Activated CD8-positive, alpha-beta memory T cell treated with anti-CD3 and anti-CD28 coated beads, Interleukin-2, amount 50 U/mL, for 4 hours (primary cell): ENCODE data around the gene SLC2A13.
"Not testable (repeated sequence)": the region's sequence is repeated elsewhere in the genome, so short reads cannot be mapped to it uniquely, and the experiment has no call there.

Source experiments
- DNase-seq: peaks from one replicate; pipeline ENCODE4 v3.0.0-alpha.2; 2020

The SLC2A13 gene

GRCh38 chr12:39989501-39989900, 116.4 kb downstream of the SLC2A13 start:
- DNase-seq = no peak

DNA sequence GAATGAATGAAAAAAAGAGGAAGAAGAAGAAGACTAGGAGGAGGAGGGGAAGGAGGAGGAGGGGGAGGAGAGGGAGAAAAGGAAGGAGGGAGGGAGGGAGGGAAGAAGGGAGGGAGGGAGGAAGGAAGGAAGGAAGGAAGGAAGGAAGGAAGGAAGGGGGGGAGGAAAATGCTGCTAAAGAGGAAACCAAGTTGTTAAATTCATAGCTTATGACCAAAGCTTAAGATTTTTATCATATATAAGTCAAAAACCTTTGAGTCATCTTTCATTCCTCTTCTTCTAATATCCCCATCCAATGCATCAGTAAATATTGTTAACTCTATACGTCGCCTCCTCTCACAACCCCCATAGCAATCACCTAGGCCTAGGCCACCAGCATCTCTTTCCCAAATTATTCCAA, 117.3 kb downstream of the SLC2A13 start:
- no peak for DNase-seq

GRCh38 chr12:39986674-39987073, 119.2 kb downstream of the SLC2A13 start:
- DNase-seq = no peak

GRCh38 chr12:39984670-39985069, 121.2 kb downstream of the SLC2A13 start:
- DNase-seq = no peak

DNA sequence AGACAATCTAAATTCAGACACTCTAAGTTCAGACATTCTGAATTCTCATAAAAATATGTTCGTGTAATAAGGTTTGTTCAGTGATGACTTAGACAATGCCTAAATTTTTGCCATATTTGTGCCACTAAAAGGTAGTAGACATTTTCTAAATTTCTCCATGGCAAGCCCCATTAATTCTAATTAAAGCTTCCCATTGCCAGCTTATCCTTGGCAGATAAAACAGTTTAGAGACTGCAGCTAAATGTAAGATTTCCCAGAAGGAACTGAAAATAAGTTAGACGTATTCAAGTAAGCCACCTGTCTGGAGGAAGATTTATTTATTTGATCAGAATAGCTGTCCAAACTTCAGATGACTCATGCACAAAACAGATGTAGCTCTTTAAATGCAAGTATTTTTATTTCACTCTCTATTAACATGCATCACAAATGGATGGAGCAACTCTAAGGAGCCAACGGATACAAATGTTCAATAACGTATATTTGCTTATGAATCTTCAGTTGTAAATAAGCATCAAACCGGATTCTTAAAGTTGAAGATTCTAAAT, 130.4 kb downstream of the SLC2A13 start:
- DNase-seq = no peak

DNA sequence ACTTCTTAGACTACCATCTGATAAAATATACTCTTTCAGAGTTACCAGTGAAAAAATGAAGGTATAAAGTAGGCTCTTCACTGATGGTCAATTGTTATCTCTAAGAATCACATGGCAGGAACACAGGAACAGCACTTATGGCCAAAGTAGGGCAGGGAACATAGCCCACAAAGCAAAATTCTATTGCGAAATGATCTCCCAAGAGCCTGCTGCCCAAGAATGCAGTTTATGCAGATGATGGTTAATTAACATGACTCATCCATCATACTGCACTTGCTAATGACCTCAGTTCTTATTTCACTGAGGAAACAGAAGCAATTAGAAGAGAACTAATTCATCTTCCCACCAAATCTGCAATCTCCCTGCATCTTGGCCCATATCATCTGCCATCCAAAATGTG, 133.8 kb downstream of the SLC2A13 start:
- no peak for DNase-seq

- DNase-seq = no peak
Observed at GRCh38 chr12:39971348-39971747, 134.5 kb downstream of the SLC2A13 start.

- no peak for DNase-seq
Observed at GRCh38 chr12:39966721-39967120, 139.2 kb downstream of the SLC2A13 start.

- no peak for DNase-seq
Observed at GRCh38 chr12:39966256-39966655, 139.6 kb downstream of the SLC2A13 start.

GRCh38 chr12:39959467-39959866, 146.4 kb downstream of the SLC2A13 start:
- DNase-seq = no peak

- DNase-seq = no peak
Observed at GRCh38 chr12:39959031-39959430, 146.8 kb downstream of the SLC2A13 start.

- DNase-seq = no peak
Observed at GRCh38 chr12:39958377-39958776, 147.5 kb downstream of the SLC2A13 start.

DNA sequence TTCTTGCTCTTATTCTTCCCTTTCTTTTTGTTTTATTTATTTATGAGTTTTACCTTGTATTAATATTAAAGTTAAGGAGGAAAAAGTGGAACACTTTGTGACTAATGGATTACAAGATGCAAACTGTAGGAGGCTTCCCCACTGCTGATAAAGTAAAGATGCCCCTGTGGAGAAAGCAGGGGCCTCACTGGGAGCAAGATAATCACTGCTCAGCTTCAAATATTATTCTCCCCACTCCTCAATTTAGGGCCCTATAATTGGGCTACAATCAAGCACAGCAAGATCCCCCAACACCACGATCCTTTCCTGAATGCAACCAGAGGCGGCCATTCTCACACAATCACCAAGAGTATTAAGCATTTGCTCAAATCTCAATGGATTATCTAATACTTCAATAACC, 149.2 kb downstream of the SLC2A13 start:
- DNase-seq = no peak

DNA sequence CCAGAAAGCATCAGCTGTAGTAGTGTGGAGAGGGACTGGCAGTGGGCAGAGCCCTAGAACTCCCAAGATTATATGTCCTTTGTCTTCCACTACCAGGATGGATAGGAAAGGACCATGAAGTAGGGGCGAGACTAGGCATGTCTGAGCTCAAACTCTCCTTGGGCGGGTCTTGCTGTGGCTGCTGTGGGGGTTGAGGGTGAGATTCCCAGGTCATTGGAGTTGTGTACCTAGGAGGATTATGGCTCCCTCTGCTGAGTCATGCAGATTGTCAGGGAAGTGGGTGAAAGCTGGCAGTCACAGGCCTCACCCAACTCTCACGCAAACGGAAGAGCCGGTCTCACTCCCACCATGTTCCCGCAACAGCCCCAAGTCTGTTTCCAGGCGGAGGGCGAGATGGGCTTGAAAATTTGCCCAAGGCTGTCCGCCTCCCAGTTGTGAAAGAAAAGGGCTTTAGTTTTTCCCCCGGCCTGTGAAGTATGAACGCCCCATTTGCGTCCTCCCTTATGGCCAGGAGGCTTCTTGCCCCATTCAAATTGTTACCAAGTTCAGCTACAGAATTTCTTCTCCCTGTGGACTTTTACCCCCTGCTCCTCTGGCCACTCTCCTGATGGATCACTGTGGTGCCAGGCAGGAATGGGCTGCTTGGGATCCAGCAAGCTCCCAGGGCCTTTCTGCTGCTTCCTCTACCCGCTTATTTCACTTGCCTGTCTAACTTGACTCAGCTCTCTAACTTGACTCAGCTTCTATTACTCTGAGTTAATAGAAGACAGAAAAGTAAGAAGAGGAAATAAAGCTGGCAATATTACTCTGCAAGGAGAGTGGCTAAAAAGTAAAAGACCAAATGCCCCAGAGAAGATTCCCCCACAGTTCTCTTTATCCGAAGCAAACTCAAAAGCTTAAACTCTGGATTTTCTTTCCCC, 159.3 kb downstream of the SLC2A13 start:
- DNase-seq = no peak

DNA sequence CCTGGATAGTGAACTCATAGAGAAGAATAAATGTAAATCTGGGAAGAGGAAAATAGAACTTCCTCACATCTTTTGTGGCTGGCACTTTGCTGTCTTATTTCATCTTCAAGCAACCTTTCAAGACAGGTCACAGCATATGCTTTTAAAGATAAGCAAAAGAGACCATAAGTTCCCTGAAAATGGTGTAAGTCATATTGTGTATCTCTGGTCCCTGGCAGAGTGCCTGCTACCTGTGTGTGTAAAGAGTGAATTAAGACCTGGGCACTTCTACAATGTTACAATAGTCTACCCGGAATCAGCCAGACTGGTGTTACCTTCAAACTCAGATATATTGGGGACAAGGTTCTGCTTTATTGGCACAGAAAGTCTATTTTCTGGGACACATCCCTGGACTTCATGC, 168.8 kb downstream of the SLC2A13 start:
- no peak for DNase-seq

DNA sequence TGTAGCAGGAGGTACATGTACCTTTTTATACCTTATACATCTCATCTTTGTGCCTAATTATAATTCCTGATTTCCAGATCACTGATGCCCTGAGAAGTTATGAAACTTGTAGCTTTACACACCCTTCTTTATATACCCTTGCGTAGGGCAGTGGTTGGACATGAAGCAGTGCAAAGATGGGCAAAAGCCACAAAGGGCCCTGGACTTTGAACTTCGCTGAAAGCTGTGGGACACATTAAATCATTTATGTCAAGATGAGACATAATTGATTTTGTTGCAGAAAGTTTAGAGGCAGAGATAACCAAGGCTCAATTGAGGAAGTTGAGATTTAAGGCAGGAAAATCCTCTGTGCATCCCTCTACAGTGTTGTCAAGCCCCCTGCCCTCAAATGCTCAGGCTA, 170.0 kb downstream of the SLC2A13 start:
- DNase-seq = no peak

GRCh38 chr12:39935275-39935674, 170.6 kb downstream of the SLC2A13 start:
- DNase-seq = no peak

DNA sequence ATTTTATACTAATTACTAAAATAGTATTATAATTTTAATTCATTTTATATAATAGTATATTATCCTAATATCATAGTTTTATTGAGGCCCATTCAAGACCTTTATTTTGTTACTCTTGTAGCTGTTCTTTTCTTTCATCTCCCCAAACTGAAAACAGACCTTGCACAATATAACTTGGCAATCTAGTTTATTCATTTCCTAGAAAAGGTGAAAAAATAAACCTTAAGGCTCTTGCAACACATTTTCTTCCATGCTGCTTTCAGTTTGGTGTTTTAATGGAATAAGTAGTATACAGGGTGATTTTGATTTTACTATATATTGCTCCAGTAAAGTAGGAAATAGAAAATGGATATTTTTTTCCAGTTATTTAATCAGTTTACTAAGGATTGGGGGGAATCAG, 174.0 kb downstream of the SLC2A13 start:
- DNase-seq = no peak

DNA sequence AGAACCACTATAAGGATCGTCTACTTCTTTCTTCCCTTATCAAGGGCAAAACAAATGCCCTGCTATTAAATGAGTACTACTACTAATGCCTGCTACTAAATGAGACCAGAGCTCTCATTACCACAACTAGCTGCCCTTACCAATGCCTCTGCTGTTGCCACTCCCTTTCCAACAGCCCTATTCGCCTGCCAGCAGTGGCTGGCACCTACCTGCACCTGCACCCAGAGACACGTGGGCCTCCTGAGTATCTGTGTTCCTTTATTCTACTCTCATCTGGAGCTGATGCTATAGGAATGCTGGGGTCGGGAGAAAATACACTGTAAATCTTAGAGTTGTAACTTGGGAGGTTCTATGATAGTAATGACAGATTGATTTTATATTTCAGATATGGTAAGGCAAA, 174.7 kb downstream of the SLC2A13 start:
- no peak for DNase-seq

DNA sequence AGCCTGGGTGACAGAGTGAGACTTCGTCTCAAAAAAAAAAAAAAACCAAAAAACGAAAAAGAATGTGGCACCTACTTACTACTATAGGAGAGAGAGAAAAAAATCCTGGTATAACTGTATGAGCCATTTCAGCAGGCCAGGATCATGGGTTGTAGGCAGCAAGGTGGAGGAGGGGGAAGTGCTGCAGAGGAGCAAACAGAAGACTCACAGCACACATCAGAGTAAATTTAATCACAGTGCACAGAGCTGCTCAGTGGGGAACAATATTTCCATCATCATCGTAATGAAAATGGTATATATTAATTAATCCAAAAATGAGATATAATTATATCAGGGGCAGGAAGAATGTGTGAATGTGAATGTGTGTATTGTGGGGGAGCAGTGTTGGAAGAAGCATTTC, 175.8 kb downstream of the SLC2A13 start:
- no peak for DNase-seq

DNA sequence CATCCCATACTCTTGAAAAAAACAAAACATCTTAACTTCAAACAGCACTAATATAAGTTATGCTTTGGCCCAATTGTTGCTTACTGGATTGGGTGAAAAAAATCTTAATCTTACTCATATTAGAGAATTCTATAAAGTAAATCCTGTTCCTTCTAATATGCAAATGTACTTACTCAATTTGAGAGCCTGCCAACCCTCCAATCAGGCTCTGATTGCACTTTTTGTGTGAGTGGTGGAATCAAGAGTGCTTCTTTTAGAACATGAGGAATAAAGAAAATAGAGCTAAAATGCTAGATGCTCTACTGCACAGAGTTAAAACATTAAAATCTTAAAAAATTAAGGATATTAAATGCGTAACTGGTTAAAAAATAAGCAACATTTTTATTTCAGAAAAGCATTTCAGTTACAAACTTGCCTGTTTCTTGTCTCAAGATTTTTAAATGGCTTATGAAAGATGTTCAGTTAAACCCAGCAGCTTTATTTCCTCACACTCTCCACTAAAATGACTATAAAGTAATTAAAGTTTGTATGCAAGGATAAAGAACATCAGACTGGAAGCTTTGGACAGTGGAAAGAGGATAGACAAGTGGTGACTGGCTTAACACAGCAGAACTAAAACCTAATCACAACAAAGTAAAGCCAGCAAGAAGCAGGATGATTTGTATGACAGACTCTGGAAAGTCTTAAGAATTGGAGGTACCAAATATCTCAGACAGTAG, 177.5 kb downstream of the SLC2A13 start:
- no peak for DNase-seq

DNA sequence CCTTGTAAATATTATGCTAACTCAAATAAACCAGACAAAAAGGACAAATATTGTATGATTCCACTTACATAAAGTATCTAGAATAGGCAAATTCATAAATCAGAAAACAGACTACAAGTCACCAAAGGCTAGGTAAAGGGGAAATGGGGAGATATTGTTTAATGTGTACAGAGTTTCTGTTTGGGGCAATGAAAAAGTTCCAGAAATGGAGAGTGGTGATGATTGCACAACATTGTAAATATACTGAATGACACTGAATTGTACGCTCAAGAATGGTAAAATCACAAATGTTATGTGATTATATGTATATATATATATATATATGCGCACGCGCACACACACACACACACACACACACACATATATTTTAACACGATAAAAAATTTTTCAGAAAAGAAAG, 182.5 kb downstream of the SLC2A13 start:
- no peak for DNase-seq

GRCh38 chr12:39922598-39922997, 183.3 kb downstream of the SLC2A13 start:
- not testable (repeated sequence) for DNase-seq

GRCh38 chr12:39920647-39921046, 185.2 kb downstream of the SLC2A13 start:
- DNase-seq = no peak
